Psoas muscle (tissue), 8 donors: ENCODE measurements around the gene TREML4. TPM values are rescaled to one million over a fixed set of nuclear protein-coding genes. Genes with fewer than 3 reads are reported as not detected.

Experiments used
- ATAC-seq, 4 donors: fragments of 200-7000 bp; cut with Tn5 transposase; one replicate each; pipeline ENCODE4 v1.9.1; 2020; ENCODE audit warnings: moderate library complexity in 3 of 4, mild to moderate bottlenecking in 2 of 4
- DNase-seq, 2 donors: peaks; one replicate each; pipeline ENCODE4 v3.0.0-alpha.2; 2020
- H3K27ac ChIP-seq: fragments of 200-600 bp; one replicate; pipeline ENCODE4 v1.8.0; 2022
- H3K27me3 ChIP-seq, 3 donors: fragments of 200-600 bp in 1 of 3; one replicate each; pipeline versions ENCODE4 v1.6.1 to v1.8.0; 2013 to 2022; ENCODE audit warnings: low read length in 2 of 3, mild to moderate bottlenecking in 2 of 3, moderate library complexity in 1 of 3; ENCODE audit not compliant: insufficient read depth in 3 of 3
- H3K36me3 ChIP-seq, 2 donors: fragments of 200-600 bp in 1 of 2; one replicate each; pipeline versions ENCODE4 v1.6.1 to v1.8.0; 2013 to 2022; ENCODE audit warnings: low read depth in 1 of 2, mild to moderate bottlenecking in 1 of 2, moderate library complexity in 1 of 2; ENCODE audit not compliant: insufficient read depth in 1 of 2
- H3K4me1 ChIP-seq: fragments of 200-600 bp; one replicate; pipeline ENCODE4 v1.8.0; 2022
- H3K4me3 ChIP-seq: fragments of 200-600 bp; one replicate; pipeline ENCODE4 v1.8.0; 2022; ENCODE audit warnings: mild to moderate bottlenecking
- H3K9me3 ChIP-seq: fragments of 200-600 bp; one replicate; pipeline ENCODE4 v1.8.0; 2022
- WGBS, 3 donors: extraction: QIAGEN DNeasy Blood & Tissue Kit; methylation state at CpG; one replicate each; pipeline versions ENCODE4 v1.1.6 to v1.1.7; 2013; 5-methylcytosine and 5-hydroxymethylcytosine counted together
- intact Hi-C, 2 donors: fragments of 100-400 bp; cut with DNase I; formaldehyde crosslinking; loops; one replicate each; pipeline versions ENCODE4 v1.11.0 to v1.14.2; 2022
- long read RNA-seq, 2 donors: library from polyadenylated mRNA; unstranded; transcript quantifications; one replicate each; pipeline ENCODE4 v2.0.0, GENCODE V29; 2021
- polyA plus RNA-seq, 3 donors: library from polyadenylated mRNA; stranded (reverse); fragments of 200-250 nt; gene quantifications; one replicate each; pipeline ENCODE4 v1.2.3, GENCODE V29; 2013
- total RNA-seq, 4 donors: library from RNA; stranded (reverse); fragmentation: NEBNext Ultra II Directional in 2 of 4; extraction: Animal tissue kit (Norgen Biotek cat#: 25700) in 2 of 4; gene quantifications; one replicate each; pipeline versions ENCODE4 v1.2.1 to v1.2.4, GENCODE V29; 2021 to 2023
- TF ChIP-seq, protein P1 (sequence below): fragments of 200-600 bp; IDR thresholded peaks from one replicate; pipeline ENCODE4 v1.8.0; 2022; ENCODE audit warnings: antibody characterized with exemption
- donor health status: healthy with polysubstance abuse.
- donor health status: DM: no; HTN: no; CAD: no; lungs with moderate emphysema.
- donor health status: Bipolar disorder and iron deficiency.
- donor health status: healthy.
- donor health status: DM: yes; HTN: yes; CAD: no.
- donor health status: DM: no; HTN: no; CAD: no.
- donor health status: DM: no; HTN: no; CAD: no.
- donor health status: DM: yes; HTN: yes; CAD: no.

TREML4 gene
- not detected for total RNA-seq
- polyA plus RNA-seq = under 1 TPM in 1 of 3 donors, not detected in 2; 0.01 TPM
- long read RNA-seq, donor 1 = 0 reads
- long read RNA-seq, donor 2 = 0 reads

DNA sequence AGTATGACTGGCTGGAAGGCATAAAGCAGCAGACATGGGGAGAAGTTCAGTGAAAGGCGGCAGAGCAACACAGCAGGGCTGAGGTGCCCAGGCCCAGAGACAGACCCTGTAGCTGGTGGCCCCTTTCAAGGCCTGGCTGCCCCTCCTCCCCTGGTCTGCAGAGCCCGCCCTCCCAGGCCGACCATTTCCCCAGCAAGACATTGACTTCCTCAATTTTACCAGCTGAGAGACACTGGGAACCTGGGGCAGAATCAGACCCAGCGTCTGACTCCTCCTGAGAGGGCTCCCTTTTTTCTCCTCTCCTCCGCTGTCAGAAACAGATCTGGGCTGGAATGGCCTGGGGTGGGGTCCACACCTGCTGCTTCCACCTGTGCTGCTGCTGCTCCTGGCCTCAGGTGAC, at the start of gene TREML4:
TREML4 (plus strand) TSS at position 254 of the 400 bp plus-strand sequence; CDS start at position 333, 79 bp downstream.
- Histone ChIP-seq H3K27ac (no peak within 1 kb of the TSS), H3K9me3 (no peaks in the 10 kb centered on the region), H3K36me3 (no peaks in the 10 kb centered on the region), H3K4me1 (no peaks in the 10 kb centered on the region), H3K27me3 (peaks cover 2 to 22% (median 3%) of the 10 kb centered on the region in 3 donors), H3K4me3 (no peak within 1 kb of the TSS)
- DNase-seq (no peak), ATAC-seq (no peak)
- 57 to 65% (median 65%) methylated on average over 5 of the region's 5 CpGs for WGBS, 3 donors
- TF ChIP-seq, protein P1, sequence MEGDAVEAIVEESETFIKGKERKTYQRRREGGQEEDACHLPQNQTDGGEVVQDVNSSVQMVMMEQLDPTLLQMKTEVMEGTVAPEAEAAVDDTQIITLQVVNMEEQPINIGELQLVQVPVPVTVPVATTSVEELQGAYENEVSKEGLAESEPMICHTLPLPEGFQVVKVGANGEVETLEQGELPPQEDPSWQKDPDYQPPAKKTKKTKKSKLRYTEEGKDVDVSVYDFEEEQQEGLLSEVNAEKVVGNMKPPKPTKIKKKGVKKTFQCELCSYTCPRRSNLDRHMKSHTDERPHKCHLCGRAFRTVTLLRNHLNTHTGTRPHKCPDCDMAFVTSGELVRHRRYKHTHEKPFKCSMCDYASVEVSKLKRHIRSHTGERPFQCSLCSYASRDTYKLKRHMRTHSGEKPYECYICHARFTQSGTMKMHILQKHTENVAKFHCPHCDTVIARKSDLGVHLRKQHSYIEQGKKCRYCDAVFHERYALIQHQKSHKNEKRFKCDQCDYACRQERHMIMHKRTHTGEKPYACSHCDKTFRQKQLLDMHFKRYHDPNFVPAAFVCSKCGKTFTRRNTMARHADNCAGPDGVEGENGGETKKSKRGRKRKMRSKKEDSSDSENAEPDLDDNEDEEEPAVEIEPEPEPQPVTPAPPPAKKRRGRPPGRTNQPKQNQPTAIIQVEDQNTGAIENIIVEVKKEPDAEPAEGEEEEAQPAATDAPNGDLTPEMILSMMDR = no peak
- intact Hi-C loops = no loop called here

- intact Hi-C loops = no loop called here
- H3K36me3 ChIP-seq = no peaks in the 10 kb centered on the region
- no peak for ATAC-seq
- no peak overlapping the region for H3K27ac ChIP-seq
- DNase-seq = no peak
- no peak overlapping the region for H3K4me3 ChIP-seq
- WGBS, 3 donors = 62 to 82% (median 68%) methylated on average over 4 of the region's 4 CpGs
- TF ChIP-seq, protein P1 = no peak
- no peaks in the 10 kb centered on the region for H3K9me3 ChIP-seq
- no peaks in the 10 kb centered on the region for H3K27me3 ChIP-seq
- H3K4me1 ChIP-seq = no peaks in the 10 kb centered on the region
Observed at GRCh38 chr6:41179163-41179562, 49.0 kb upstream of the TREML4 start.

DNA sequence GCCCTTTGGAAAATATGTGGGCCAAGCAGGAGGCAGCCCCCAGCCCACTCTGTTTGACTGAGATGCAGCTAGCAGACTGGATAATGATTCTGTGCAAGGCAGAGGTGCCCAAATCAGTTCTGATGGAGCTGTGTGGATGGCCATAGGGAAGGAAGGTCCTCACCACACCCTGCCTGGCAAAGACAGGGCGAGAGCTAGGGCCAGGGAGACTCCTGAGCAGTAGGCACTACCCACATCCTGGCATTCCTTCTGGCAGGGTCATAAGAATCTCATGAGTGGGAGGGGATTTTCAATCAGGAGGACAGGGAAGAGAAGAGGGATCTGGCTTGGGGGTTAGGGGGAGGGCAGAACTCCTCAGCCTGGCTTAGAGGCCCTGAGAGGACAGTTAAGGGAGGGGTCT, 46.6 kb upstream of the TREML4 start:
- no peak overlapping the region for H3K4me3 ChIP-seq
- H3K4me1 ChIP-seq = no peaks in the 10 kb centered on the region
- H3K27ac ChIP-seq = no peak overlapping the region
- DNase-seq (no peak), ATAC-seq (no peak)
- WGBS, 3 donors = 64 to 80% (median 70%) methylated on average over 1 of the region's 1 CpG
- no peaks in the 10 kb centered on the region for H3K9me3 ChIP-seq
- no peaks in the 10 kb centered on the region for H3K27me3 ChIP-seq
- TF ChIP-seq, protein P1 = no peak
- intact Hi-C loops = no loop called here
- no peaks in the 10 kb centered on the region for H3K36me3 ChIP-seq

GRCh38 chr6:41182069-41183034, 45.8 kb upstream of the TREML4 start:
- H3K9me3 ChIP-seq = no peaks in the 10 kb centered on the region
- TF ChIP-seq, protein P1 = peak; percentile 43
- H3K27ac ChIP-seq = no peak overlapping the region
- H3K27me3 ChIP-seq = no peaks in the 10 kb centered on the region
- H3K4me3 ChIP-seq = no peak overlapping the region
- intact Hi-C loops = no loop called here
- no peaks in the 10 kb centered on the region for H3K4me1 ChIP-seq
- peak; percentile 32 to 67 (median 58) for ATAC-seq
- no peaks in the 10 kb centered on the region for H3K36me3 ChIP-seq
- 73 to 80% (median 73%) methylated on average over 4 of the region's 4 CpGs for WGBS, 3 donors
- DNase-seq = no peak
